ENCODE data around the gene CRAMP1.

GRCh38 chr16:1654505-1655268, 42.5 kb downstream of the CRAMP1 start:
- no peak for TF ChIP-seq POLR2A (IDR thresholded peaks at IDR 0.05; ENCODE audit: low read length)
- TF ChIP-seq GATA1 (IDR thresholded peaks at IDR 0.05; ENCODE audit: low read depth, low read length): no peak
